Fibroblast of lung (primary cell): ENCODE data around the gene BABAM2.

Experiments
- EZH2 ChIP-seq: IDR thresholded peaks from 2 replicates; pipeline ENCODE4 v1.5.1; 2012; ENCODE audit warnings: low read length, control low read depth, mild to moderate bottlenecking; ENCODE audit errors: missing control alignments
- TF ChIP-seq, protein P1 (sequence below), 2 donors: IDR thresholded peaks in 1 of 2; conservative IDR thresholded peaks in 1 of 2; 1 replicate in 1 of 2; 2 replicates in 1 of 2; pipeline ENCODE4 v1.5.1; 2011 to 2012; ENCODE audit warnings: low read length in 2 of 2, control low read depth in 1 of 2, inconsistent platforms in 1 of 2, low read depth in 1 of 2, mild to moderate bottlenecking in 1 of 2

DNA sequence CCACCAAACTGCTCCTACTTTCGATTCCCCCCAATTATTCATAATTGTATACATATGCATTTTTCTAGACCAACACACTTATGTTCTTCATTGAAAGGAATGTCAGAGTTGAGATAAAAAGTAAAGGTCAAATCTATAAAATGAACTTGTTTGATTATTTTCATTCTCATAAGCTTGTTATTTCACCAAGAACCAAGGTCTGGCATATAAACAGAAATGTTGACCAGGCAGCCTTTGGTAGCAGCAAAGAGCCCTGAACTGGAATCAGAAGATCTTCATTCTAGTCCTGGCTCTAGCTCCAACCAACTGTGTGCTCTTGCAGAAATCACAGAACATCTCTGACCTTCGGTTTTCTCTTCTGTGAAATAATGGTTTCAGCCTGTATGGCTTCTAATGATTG lies 43.2 kb upstream of the BABAM2 start:
- TF ChIP-seq, protein P1, sequence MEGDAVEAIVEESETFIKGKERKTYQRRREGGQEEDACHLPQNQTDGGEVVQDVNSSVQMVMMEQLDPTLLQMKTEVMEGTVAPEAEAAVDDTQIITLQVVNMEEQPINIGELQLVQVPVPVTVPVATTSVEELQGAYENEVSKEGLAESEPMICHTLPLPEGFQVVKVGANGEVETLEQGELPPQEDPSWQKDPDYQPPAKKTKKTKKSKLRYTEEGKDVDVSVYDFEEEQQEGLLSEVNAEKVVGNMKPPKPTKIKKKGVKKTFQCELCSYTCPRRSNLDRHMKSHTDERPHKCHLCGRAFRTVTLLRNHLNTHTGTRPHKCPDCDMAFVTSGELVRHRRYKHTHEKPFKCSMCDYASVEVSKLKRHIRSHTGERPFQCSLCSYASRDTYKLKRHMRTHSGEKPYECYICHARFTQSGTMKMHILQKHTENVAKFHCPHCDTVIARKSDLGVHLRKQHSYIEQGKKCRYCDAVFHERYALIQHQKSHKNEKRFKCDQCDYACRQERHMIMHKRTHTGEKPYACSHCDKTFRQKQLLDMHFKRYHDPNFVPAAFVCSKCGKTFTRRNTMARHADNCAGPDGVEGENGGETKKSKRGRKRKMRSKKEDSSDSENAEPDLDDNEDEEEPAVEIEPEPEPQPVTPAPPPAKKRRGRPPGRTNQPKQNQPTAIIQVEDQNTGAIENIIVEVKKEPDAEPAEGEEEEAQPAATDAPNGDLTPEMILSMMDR (conservative IDR thresholded peaks at IDR 0.05 in 1 of 2, IDR thresholded peaks at IDR 0.05 in 1 of 2; ENCODE audit: low read depth in 1 of 2, low read length in 2 of 2) = no peak
- no peak for TF ChIP-seq EZH2
